K562 (cell line): ENCODE measurements around the gene MDN1.

Experiments
- CHCHD3 ChIP-seq: fragments of 250-450 bp; sonication (Bioruptor Pico); IDR thresholded peaks from 2 replicates; pipeline ENCODE4 v2.1.2; 2022; ENCODE audit warnings: mild to moderate bottlenecking
- CTCF ChIP-seq, 3 experiments: IDR thresholded peaks in 2 of 3; conservative IDR thresholded peaks in 1 of 3; 2 replicates each; pipeline ENCODE4 v1.5.1; 2011 to 2012; ENCODE audit warnings: low read length in 3 of 3, mild to moderate bottlenecking in 3 of 3, control low read depth in 2 of 3, improper control_type of control experiment in 1 of 3, inconsistent platforms in 1 of 3, low read depth in 1 of 3, mixed read lengths in 1 of 3, moderate library complexity in 1 of 3; ENCODE audit not compliant: insufficient read depth in 2 of 3
- ESRRA ChIP-seq: fragments of 450-650 bp; IDR thresholded peaks from 2 replicates; pipeline ENCODE4 v1.6.1; 2014; ENCODE audit warnings: low read depth, mild to moderate bottlenecking, moderate library complexity, borderline replicate concordance
- FOXK2 ChIP-seq, 2 experiments: fragments of 450-650 bp; IDR thresholded peaks in 1 of 2; conservative IDR thresholded peaks in 1 of 2; 2 replicates each; pipeline ENCODE4 v1.6.1; 2016; ENCODE audit warnings: low read depth in 2 of 2, mild to moderate bottlenecking in 1 of 2
- GABPA ChIP-seq: fragments of 200-800 bp; sonication (Bioruptor generic); conservative IDR thresholded peaks from 2 replicates; pipeline ENCODE4 v1.6.1; 2016; ENCODE audit warnings: low read depth, missing genetic modification characterization, missing compliant biosample characterization
- GABPB1 ChIP-seq: sonication (generic); formaldehyde crosslinking; IDR thresholded peaks from 2 replicates; pipeline ENCODE4 v1.8.0; 2022; ENCODE audit warnings: mild to moderate bottlenecking, missing genetic modification reagents
- NFE2L1 ChIP-seq: fragments of 450-650 bp; IDR thresholded peaks from 2 replicates; pipeline ENCODE4 v1.6.1; 2016; ENCODE audit warnings: missing genetic modification characterization, low read depth, mild to moderate bottlenecking, missing compliant biosample characterization, moderate library complexity, borderline replicate concordance
- SP2 ChIP-seq: IDR thresholded peaks from 2 replicates; pipeline ENCODE4 v1.6.1; 2011; ENCODE audit warnings: mild to moderate bottlenecking, low read depth, low read length, moderate library complexity; ENCODE audit not compliant: poor library complexity, severe bottlenecking; ENCODE audit errors: extremely low read depth
- SRF ChIP-seq, 2 experiments: fragments of 250-450, 450-650 bp in 1 of 2; sonication (Bioruptor Pico) in 1 of 2; sonication (generic) in 1 of 2; formaldehyde crosslinking; IDR thresholded peaks; 2 replicates each; pipeline versions ENCODE4 v1.5.0 to v1.5.1; 2020 to 2022; ENCODE audit warnings: mild to moderate bottlenecking in 1 of 2, missing genetic modification reagents in 1 of 2
- TF ChIP-seq, protein P1 (sequence below): fragments of 250-450 bp; sonication (Bioruptor Pico); IDR thresholded peaks from 2 replicates; pipeline ENCODE4 v1.5.0; 2021
- TF ChIP-seq, protein P2 (sequence below): sonication (generic); formaldehyde crosslinking; IDR thresholded peaks from 2 replicates; pipeline ENCODE4 v1.8.0; 2023; ENCODE audit warnings: missing genetic modification reagents, mild to moderate bottlenecking, borderline replicate concordance
- TF ChIP-seq, protein P3 (sequence below): IDR thresholded peaks from 3 replicates; pipeline ENCODE4 v1.6.1; 2011; ENCODE audit warnings: borderline replicate concordance, mild to moderate bottlenecking, moderate library complexity; ENCODE audit not compliant: insufficient read length; ENCODE audit errors: extremely low read depth

- no peak for TF ChIP-seq SRF (CRISPR knock-in tag; IDR thresholded peaks at IDR 0.05)
- TF ChIP-seq, protein P1, sequence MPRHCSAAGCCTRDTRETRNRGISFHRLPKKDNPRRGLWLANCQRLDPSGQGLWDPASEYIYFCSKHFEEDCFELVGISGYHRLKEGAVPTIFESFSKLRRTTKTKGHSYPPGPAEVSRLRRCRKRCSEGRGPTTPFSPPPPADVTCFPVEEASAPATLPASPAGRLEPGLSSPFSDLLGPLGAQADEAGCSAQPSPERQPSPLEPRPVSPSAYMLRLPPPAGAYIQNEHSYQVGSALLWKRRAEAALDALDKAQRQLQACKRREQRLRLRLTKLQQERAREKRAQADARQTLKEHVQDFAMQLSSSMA (CRISPR knock-in tag), result no peak
- TF ChIP-seq CTCF (IDR thresholded peaks at IDR 0.05 in 2 of 3, conservative IDR thresholded peaks at IDR 0.05 in 1 of 3; ENCODE audit: insufficient read depth in 2 of 3, low read depth in 1 of 3, low read length in 3 of 3), result no peak
- TF ChIP-seq, protein P2, sequence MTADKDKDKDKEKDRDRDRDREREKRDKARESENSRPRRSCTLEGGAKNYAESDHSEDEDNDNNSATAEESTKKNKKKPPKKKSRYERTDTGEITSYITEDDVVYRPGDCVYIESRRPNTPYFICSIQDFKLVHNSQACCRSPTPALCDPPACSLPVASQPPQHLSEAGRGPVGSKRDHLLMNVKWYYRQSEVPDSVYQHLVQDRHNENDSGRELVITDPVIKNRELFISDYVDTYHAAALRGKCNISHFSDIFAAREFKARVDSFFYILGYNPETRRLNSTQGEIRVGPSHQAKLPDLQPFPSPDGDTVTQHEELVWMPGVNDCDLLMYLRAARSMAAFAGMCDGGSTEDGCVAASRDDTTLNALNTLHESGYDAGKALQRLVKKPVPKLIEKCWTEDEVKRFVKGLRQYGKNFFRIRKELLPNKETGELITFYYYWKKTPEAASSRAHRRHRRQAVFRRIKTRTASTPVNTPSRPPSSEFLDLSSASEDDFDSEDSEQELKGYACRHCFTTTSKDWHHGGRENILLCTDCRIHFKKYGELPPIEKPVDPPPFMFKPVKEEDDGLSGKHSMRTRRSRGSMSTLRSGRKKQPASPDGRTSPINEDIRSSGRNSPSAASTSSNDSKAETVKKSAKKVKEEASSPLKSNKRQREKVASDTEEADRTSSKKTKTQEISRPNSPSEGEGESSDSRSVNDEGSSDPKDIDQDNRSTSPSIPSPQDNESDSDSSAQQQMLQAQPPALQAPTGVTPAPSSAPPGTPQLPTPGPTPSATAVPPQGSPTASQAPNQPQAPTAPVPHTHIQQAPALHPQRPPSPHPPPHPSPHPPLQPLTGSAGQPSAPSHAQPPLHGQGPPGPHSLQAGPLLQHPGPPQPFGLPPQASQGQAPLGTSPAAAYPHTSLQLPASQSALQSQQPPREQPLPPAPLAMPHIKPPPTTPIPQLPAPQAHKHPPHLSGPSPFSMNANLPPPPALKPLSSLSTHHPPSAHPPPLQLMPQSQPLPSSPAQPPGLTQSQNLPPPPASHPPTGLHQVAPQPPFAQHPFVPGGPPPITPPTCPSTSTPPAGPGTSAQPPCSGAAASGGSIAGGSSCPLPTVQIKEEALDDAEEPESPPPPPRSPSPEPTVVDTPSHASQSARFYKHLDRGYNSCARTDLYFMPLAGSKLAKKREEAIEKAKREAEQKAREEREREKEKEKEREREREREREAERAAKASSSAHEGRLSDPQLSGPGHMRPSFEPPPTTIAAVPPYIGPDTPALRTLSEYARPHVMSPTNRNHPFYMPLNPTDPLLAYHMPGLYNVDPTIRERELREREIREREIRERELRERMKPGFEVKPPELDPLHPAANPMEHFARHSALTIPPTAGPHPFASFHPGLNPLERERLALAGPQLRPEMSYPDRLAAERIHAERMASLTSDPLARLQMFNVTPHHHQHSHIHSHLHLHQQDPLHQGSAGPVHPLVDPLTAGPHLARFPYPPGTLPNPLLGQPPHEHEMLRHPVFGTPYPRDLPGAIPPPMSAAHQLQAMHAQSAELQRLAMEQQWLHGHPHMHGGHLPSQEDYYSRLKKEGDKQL, result no peak
- TF ChIP-seq CHCHD3 (CRISPR knock-in tag), result no peak
- no peak for TF ChIP-seq NFE2L1 (tag)
- TF ChIP-seq FOXK2 (conservative IDR thresholded peaks at IDR 0.05 in 1 of 2, IDR thresholded peaks at IDR 0.05 in 1 of 2; ENCODE audit: low read depth in 2 of 2), result no peak
- TF ChIP-seq SP2, result no peak
- TF ChIP-seq, protein P3, sequence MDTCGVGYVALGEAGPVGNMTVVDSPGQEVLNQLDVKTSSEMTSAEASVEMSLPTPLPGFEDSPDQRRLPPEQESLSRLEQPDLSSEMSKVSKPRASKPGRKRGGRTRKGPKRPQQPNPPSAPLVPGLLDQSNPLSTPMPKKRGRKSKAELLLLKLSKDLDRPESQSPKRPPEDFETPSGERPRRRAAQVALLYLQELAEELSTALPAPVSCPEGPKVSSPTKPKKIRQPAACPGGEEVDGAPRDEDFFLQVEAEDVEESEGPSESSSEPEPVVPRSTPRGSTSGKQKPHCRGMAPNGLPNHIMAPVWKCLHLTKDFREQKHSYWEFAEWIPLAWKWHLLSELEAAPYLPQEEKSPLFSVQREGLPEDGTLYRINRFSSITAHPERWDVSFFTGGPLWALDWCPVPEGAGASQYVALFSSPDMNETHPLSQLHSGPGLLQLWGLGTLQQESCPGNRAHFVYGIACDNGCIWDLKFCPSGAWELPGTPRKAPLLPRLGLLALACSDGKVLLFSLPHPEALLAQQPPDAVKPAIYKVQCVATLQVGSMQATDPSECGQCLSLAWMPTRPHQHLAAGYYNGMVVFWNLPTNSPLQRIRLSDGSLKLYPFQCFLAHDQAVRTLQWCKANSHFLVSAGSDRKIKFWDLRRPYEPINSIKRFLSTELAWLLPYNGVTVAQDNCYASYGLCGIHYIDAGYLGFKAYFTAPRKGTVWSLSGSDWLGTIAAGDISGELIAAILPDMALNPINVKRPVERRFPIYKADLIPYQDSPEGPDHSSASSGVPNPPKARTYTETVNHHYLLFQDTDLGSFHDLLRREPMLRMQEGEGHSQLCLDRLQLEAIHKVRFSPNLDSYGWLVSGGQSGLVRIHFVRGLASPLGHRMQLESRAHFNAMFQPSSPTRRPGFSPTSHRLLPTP, result no peak
- TF ChIP-seq ESRRA, result no peak
- TF ChIP-seq GABPA (tag), result no peak
- no peak for TF ChIP-seq GABPB1
These were observed 136.6 kb downstream of the MDN1 start for GRCh38 chr6:89682991-89683390.
